GM12864 (cell line): ENCODE measurements around the gene SLC39A8.

Experiments used
- DNase-seq: peaks from one replicate; pipeline ENCODE4 v3.0.0-alpha.2; 2011; ENCODE audit warnings: low read depth
- H3K4me3 ChIP-seq: 2 replicates; pipeline ENCODE4 v1.5.1; 2011; ENCODE audit warnings: mild to moderate bottlenecking, low read depth, low read length, control low read depth
- TF ChIP-seq, protein P1 (sequence below): IDR thresholded peaks from 2 replicates; pipeline ENCODE4 v1.5.1; 2011; ENCODE audit warnings: low read depth, mild to moderate bottlenecking, moderate library complexity, low read length, control low read depth, inconsistent platforms; ENCODE audit errors: missing control alignments

Gene SLC39A8

GRCh38 chr4:102350634-102351033, 5.4 kb upstream of the SLC39A8 start:
- TF ChIP-seq, protein P1, sequence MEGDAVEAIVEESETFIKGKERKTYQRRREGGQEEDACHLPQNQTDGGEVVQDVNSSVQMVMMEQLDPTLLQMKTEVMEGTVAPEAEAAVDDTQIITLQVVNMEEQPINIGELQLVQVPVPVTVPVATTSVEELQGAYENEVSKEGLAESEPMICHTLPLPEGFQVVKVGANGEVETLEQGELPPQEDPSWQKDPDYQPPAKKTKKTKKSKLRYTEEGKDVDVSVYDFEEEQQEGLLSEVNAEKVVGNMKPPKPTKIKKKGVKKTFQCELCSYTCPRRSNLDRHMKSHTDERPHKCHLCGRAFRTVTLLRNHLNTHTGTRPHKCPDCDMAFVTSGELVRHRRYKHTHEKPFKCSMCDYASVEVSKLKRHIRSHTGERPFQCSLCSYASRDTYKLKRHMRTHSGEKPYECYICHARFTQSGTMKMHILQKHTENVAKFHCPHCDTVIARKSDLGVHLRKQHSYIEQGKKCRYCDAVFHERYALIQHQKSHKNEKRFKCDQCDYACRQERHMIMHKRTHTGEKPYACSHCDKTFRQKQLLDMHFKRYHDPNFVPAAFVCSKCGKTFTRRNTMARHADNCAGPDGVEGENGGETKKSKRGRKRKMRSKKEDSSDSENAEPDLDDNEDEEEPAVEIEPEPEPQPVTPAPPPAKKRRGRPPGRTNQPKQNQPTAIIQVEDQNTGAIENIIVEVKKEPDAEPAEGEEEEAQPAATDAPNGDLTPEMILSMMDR, result no peak
- DNase-seq, result no peak
- no peak overlapping the region for H3K4me3 ChIP-seq

- no peak overlapping the region for H3K4me3 ChIP-seq
- DNase-seq, result no peak
- TF ChIP-seq, protein P1, result no peak
Measured at GRCh38 chr4:102348701-102349100, 3.4 kb upstream of the SLC39A8 start.

GRCh38 chr4:102345795-102346100, 466 bp upstream of the SLC39A8 start:
- DNase-seq, result no peak
- peak overlapping the region; percentile 88 for H3K4me3 ChIP-seq
- TF ChIP-seq, protein P1, result no peak

DNA sequence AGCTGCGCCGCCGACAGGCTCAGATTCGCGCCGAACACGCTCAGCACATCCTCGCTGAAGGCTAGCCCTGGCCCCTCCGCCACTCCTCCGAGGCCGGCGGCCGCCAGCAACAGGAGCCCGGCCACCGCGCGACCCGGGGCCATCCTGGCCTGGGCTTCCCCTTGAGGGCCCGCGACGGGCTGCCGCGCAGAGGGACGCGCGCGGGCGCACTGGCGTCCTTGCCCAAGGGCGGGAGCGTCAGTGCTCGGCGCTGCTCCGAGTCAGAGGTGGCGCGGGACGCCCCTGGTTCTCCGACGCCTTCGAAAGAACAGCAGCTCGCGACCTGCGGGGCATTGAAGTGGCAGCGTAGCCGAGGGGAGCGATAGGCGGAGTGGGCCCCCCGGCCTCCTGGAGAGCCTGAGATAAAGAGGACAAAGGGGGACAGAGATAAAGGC, 745 bp downstream of the SLC39A8 start:
- TF ChIP-seq, protein P1, result no peak
- DNase-seq, result no peak
- H3K4me3 ChIP-seq, result peak overlapping the region; percentile 88

GRCh38 chr4:102343964-102344519, 1.2 kb downstream of the SLC39A8 start:
- peak overlapping the region; percentile 88 for H3K4me3 ChIP-seq
- no peak for DNase-seq
- TF ChIP-seq, protein P1, result no peak

GRCh38 chr4:102342404-102343074, 2.7 kb downstream of the SLC39A8 start:
- no peak for DNase-seq
- H3K4me3 ChIP-seq, result peak overlapping the region; percentile 88; the same call in 1 of the 2 replicates
- TF ChIP-seq, protein P1, result no peak

GRCh38 chr4:102341201-102341600, 4.1 kb downstream of the SLC39A8 start:
- no peak overlapping the region for H3K4me3 ChIP-seq
- TF ChIP-seq, protein P1, result no peak
- no peak for DNase-seq
